Measurements from ENCODE around the gene LRMDA.

DNA sequence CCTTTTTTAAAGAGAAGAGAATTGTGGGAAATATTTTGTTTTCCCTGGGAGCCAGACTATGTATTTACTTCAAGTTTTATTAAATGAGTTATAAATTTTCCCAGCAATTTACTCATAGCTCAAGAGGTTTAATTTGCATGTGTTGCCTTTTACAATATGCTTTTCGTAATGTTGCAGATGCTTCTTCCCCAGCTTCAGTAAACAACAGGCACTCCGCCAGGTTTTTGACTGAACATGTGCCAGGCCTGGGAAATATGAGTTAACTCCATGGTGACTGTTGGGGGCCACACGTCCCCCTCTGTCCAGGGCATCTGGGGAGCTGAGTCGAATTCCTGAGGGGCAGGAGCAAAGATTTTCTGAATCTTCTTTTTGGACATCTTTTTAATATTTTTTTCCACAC, 545.7 kb downstream of the LRMDA start:
- TF ChIP-seq, protein P1, sequence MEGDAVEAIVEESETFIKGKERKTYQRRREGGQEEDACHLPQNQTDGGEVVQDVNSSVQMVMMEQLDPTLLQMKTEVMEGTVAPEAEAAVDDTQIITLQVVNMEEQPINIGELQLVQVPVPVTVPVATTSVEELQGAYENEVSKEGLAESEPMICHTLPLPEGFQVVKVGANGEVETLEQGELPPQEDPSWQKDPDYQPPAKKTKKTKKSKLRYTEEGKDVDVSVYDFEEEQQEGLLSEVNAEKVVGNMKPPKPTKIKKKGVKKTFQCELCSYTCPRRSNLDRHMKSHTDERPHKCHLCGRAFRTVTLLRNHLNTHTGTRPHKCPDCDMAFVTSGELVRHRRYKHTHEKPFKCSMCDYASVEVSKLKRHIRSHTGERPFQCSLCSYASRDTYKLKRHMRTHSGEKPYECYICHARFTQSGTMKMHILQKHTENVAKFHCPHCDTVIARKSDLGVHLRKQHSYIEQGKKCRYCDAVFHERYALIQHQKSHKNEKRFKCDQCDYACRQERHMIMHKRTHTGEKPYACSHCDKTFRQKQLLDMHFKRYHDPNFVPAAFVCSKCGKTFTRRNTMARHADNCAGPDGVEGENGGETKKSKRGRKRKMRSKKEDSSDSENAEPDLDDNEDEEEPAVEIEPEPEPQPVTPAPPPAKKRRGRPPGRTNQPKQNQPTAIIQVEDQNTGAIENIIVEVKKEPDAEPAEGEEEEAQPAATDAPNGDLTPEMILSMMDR (conservative IDR thresholded peaks at IDR 0.05; ENCODE audit: low read length) = no peak
- TF ChIP-seq EZH2phosphoT487 (IDR thresholded peaks at IDR 0.05; ENCODE audit: borderline replicate concordance, low read depth, low read length) = no peak

Data from OCI-LY7 (cell line).